ENCODE results near the gene ZFPM1. TPM values are rescaled to one million over a fixed set of nuclear protein-coding genes. Genes with fewer than 3 reads are reported as not detected.

Gene ZFPM1
- total RNA-seq, 6 experiments from 2014 or later = 4.5 to 6.4 (median 5.1) TPM

DNA sequence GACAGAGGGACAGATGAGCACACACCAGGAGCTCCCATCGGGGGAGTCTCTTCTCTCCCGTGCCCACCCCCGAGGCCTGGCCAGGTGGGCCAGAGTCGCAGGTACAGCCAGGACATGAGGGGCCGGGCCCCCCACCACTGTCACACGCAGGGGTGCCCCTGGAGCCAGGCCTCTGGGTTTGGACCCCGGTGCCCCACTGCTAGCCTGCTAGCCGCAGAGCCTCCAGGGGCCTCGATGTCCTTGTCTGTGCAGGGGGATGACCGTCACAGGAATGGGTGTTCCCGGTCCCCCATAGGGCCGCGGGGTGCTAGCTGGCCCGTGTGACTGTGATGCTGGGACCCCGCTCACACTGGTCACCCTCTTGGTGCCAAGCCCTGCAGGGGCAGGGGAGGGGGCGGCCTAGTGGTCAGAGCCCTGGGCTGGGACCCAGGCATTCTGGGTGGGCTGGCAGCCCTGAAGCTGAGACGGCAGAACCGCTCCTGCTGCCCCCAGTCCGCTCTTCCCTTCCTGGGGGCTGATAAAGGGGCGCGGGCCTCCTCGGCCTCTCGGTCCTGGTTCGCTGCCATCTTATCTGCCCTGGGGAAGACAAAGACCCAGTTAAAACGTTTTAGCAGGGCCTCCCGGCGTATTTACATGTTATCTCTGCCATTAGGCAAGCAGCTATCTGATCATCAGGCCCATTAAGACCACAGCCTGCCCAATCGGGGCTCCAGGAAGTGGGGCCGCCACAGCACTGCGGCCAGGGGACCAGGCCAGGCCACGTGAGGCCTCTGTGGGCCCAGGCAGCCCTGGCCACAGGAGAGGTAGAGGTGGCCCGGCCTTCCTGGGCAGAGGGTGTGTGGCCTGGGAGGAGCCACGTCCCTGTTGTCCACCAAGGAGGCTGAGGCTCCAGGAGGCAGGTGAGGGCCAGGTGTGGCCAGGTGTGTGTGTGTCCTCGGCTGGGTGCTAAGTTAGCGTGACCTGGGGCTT, 59.9 kb downstream of the ZFPM1 start:
- Mint-ChIP-seq H3K27me3 (ENCODE audit: insufficient read depth) (no peaks in the 10 kb centered on the region; the same call in 1 of the 2 replicates), H3K27ac (no peak overlapping the region), H3K4me1 (ENCODE audit: low read depth) (no peaks in the 10 kb centered on the region), H3K9me3 (peaks cover 7% of the 10 kb centered on the region; the same call in 1 of the 2 replicates), H3K36me3 (ENCODE audit: low read depth) (no peaks in the 10 kb centered on the region; the same call in 1 of the 2 replicates), H3K4me3 (no peak overlapping the region)
- no peak for TF ChIP-seq CTCF (IDR thresholded peaks at IDR 0.05)
- no peak for DNase-seq

DNA sequence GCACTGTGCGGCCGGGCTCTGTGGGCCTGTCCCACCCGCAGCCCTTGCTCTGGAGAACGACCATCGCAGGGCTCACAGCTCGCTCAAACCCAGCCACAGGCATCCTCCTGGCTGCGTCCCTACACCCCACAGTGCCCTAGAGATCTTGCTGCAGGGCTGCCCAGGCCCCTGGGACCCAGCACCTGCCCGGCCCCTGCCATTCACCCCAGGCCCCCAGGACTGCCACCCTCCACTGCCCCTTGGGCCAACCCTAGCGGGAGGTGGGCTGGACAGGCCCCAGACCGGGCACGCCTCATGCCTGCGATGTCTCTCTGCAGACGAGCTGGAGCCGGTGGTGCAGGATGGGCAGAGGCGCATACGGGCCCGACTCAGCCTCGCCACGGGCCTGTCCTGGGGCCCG, 61.0 kb downstream of the ZFPM1 start:
- TF ChIP-seq CTCF (IDR thresholded peaks at IDR 0.05) = no peak
- Mint-ChIP-seq H3K36me3 (ENCODE audit: low read depth) (no peaks in the 10 kb centered on the region; the same call in 1 of the 2 replicates), H3K27ac (no peak overlapping the region), H3K4me3 (no peak overlapping the region), H3K27me3 (ENCODE audit: insufficient read depth) (no peaks in the 10 kb centered on the region; the same call in none of the 2 replicates), H3K9me3 (peaks cover 15% of the 10 kb centered on the region), H3K4me1 (ENCODE audit: low read depth) (no peaks in the 10 kb centered on the region)
- DNase-seq = no peak

- H3K4me3 Mint-ChIP-seq = no peak overlapping the region
- TF ChIP-seq CTCF (IDR thresholded peaks at IDR 0.05) = no peak
- no peak overlapping the region for H3K27ac Mint-ChIP-seq
- no peaks in the 10 kb centered on the region; the same call in 1 of the 2 replicates for H3K36me3 Mint-ChIP-seq (ENCODE audit: low read depth)
- DNase-seq = no peak
- H3K9me3 Mint-ChIP-seq = peaks cover 19% of the 10 kb centered on the region
- no peaks in the 10 kb centered on the region; the same call in 1 of the 2 replicates for H3K27me3 Mint-ChIP-seq (ENCODE audit: insufficient read depth)
- H3K4me1 Mint-ChIP-seq (ENCODE audit: low read depth) = no peaks in the 10 kb centered on the region
Observed at GRCh38 chr16:88514526-88515232, 61.6 kb downstream of the ZFPM1 start.

- Mint-ChIP-seq H3K36me3 (ENCODE audit: low read depth) (no peaks in the 10 kb centered on the region; the same call in 1 of the 2 replicates), H3K27me3 (ENCODE audit: insufficient read depth) (no peaks in the 10 kb centered on the region; the same call in 1 of the 2 replicates), H3K4me3 (no peak overlapping the region), H3K4me1 (ENCODE audit: low read depth) (no peaks in the 10 kb centered on the region), H3K9me3 (peaks cover 26% of the 10 kb centered on the region), H3K27ac (no peak overlapping the region)
- no peak for DNase-seq
- TF ChIP-seq CTCF (IDR thresholded peaks at IDR 0.05) = no peak
Observed at GRCh38 chr16:88515371-88515770, 62.3 kb downstream of the ZFPM1 start.

- H3K36me3 Mint-ChIP-seq (ENCODE audit: low read depth) = no peaks in the 10 kb centered on the region; the same call in 1 of the 2 replicates
- DNase-seq = no peak
- H3K4me3 Mint-ChIP-seq = no peak overlapping the region
- H3K27me3 Mint-ChIP-seq (ENCODE audit: insufficient read depth) = no peaks in the 10 kb centered on the region; the same call in 1 of the 2 replicates
- no peak overlapping the region for H3K27ac Mint-ChIP-seq
- peaks cover 27% of the 10 kb centered on the region for H3K9me3 Mint-ChIP-seq
- TF ChIP-seq CTCF (IDR thresholded peaks at IDR 0.05) = no peak
- no peaks in the 10 kb centered on the region for H3K4me1 Mint-ChIP-seq (ENCODE audit: low read depth)
Observed at GRCh38 chr16:88515925-88516594, 63.0 kb downstream of the ZFPM1 start.
